ENCODE results near the gene DDX42. TPM values are rescaled to one million over a fixed set of nuclear protein-coding genes. Genes with fewer than 3 reads are reported as not detected.

DDX42 gene
- total and polyA plus RNA-seq, 9 of the 15 experiments (the other 6 are each of a cell fraction or from before 2014, with no cell fraction given): 16.5 to 149 (median 87.6) TPM

DNA sequence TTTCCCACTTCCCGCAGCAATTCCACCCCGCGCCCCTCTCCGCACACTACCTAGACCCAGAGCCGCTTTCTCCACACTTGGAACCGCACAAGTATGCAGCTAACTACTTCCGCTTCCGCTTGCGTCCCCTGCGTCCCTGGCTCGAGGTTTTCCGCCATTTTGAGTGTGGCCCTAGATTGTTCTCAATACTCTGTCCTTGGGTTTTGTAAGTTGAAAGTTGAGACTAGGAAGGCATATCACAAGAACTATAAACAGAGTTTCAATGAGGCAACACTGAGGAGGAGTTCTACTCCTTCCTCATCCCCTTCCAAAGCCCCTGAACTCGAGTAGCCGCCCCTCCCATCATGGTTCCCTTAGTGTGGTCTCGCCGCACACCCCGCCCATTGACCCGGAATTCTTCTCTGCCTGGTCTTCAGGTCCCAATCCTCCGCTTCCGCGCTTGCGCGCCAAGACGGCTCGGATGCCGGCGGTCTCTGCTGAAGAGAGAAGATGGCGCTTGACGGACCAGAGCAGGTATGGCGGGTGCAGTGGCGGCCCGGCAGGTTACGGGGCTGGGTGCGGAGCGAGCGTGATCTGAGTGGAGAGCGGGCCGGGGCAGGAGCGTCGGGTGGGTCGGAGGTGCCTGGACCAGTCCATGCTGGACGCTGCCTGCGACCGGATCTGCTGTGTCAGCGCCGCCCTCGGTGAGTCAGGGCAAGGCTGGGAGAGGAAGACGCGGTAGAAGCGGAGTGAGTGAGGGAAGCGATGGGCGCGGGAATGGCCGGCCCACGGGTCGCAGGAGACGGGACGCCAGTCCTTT is 53.2 kb downstream of the DDX42 start, which contains the start of the genes FTSJ3 and PSMC5 (continued):
- TF ChIP-seq ZBTB8A (IDR thresholded peaks at IDR 0.05; ENCODE audit: partially characterized antibody) (no peak), TEAD4 (IDR thresholded peaks at IDR 0.05; ENCODE audit: low read length) (peak; percentile 58; the same call in 1 of the 2 replicates), TEAD4 (CRISPR knock-in tag; IDR thresholded peaks at IDR 0.05; ENCODE audit: borderline replicate concordance) (no peak), TSC22D4 (tag; IDR thresholded peaks at IDR 0.05) (no peak), ZNF780A (CRISPR knock-in tag; IDR thresholded peaks at IDR 0.05) (no peak), CBFB (CRISPR knock-in tag; IDR thresholded peaks at IDR 0.05) (no peak), BCL6 (CRISPR knock-in tag; IDR thresholded peaks at IDR 0.05) (no peak), XRCC5 (IDR thresholded peaks at IDR 0.05; ENCODE audit: low read depth, low read length) (no peak), HNRNPK (IDR thresholded peaks at IDR 0.05; ENCODE audit: low read depth, low read length, poor library complexity, severe bottlenecking) (no peak), ZNF445 (CRISPR knock-in tag; IDR thresholded peaks at IDR 0.05; ENCODE audit: low read depth) (no peak), ZNF75A (CRISPR knock-in tag; IDR thresholded peaks at IDR 0.05) (no peak), SREBF2 (CRISPR knock-in tag; IDR thresholded peaks at IDR 0.05) (no peak), ZFX (CRISPR knock-in tag; IDR thresholded peaks at IDR 0.05) (no peak), CBX1 (IDR thresholded peaks at IDR 0.05; ENCODE audit: low read depth) (peak; percentile 64; the same call in 1 of the 2 replicates), BRCA1 (IDR thresholded peaks at IDR 0.05) (no peak), BRCA1 (CRISPR knock-in tag; IDR thresholded peaks at IDR 0.05) (no peak), ZBTB7A (IDR thresholded peaks at IDR 0.05; ENCODE audit: borderline replicate concordance, control insufficient read depth, low read depth, low read length) (no peak; the same call in 1 of the 2 replicates), KHSRP (IDR thresholded peaks at IDR 0.05) (no peak), SIX5 (IDR thresholded peaks at IDR 0.05; ENCODE audit: borderline replicate concordance in 1 of 2, insufficient read depth in 1 of 2, low read depth in 1 of 2, low read length in 2 of 2) (peak; percentile 82 to 84), ERF (CRISPR knock-in tag; IDR thresholded peaks at IDR 0.05) (peak; percentile 93; the same call in 1 of the 2 replicates), MED1 (CRISPR knock-in tag; IDR thresholded peaks at IDR 0.05; ENCODE audit: borderline replicate concordance) (no peak)
- TF ChIP-seq, protein P1, sequence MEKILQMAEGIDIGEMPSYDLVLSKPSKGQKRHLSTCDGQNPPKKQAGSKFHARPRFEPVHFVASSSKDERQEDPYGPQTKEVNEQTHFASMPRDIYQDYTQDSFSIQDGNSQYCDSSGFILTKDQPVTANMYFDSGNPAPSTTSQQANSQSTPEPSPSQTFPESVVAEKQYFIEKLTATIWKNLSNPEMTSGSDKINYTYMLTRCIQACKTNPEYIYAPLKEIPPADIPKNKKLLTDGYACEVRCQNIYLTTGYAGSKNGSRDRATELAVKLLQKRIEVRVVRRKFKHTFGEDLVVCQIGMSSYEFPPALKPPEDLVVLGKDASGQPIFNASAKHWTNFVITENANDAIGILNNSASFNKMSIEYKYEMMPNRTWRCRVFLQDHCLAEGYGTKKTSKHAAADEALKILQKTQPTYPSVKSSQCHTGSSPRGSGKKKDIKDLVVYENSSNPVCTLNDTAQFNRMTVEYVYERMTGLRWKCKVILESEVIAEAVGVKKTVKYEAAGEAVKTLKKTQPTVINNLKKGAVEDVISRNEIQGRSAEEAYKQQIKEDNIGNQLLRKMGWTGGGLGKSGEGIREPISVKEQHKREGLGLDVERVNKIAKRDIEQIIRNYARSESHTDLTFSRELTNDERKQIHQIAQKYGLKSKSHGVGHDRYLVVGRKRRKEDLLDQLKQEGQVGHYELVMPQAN (IDR thresholded peaks at IDR 0.05; ENCODE audit: borderline replicate concordance): peak; percentile 90
- TF ChIP-seq, protein P2, sequence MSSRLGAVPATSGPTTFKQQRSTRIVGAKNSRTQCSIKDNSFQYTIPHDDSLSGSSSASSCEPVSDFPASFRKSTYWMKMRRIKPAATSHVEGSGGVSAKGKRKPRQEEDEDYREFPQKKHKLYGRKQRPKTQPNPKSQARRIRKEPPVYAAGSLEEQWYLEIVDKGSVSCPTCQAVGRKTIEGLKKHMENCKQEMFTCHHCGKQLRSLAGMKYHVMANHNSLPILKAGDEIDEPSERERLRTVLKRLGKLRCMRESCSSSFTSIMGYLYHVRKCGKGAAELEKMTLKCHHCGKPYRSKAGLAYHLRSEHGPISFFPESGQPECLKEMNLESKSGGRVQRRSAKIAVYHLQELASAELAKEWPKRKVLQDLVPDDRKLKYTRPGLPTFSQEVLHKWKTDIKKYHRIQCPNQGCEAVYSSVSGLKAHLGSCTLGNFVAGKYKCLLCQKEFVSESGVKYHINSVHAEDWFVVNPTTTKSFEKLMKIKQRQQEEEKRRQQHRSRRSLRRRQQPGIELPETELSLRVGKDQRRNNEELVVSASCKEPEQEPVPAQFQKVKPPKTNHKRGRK (tag; IDR thresholded peaks at IDR 0.05): no peak
- TF ChIP-seq, protein P3, sequence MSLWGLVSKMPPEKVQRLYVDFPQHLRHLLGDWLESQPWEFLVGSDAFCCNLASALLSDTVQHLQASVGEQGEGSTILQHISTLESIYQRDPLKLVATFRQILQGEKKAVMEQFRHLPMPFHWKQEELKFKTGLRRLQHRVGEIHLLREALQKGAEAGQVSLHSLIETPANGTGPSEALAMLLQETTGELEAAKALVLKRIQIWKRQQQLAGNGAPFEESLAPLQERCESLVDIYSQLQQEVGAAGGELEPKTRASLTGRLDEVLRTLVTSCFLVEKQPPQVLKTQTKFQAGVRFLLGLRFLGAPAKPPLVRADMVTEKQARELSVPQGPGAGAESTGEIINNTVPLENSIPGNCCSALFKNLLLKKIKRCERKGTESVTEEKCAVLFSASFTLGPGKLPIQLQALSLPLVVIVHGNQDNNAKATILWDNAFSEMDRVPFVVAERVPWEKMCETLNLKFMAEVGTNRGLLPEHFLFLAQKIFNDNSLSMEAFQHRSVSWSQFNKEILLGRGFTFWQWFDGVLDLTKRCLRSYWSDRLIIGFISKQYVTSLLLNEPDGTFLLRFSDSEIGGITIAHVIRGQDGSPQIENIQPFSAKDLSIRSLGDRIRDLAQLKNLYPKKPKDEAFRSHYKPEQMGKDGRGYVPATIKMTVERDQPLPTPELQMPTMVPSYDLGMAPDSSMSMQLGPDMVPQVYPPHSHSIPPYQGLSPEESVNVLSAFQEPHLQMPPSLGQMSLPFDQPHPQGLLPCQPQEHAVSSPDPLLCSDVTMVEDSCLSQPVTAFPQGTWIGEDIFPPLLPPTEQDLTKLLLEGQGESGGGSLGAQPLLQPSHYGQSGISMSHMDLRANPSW (CRISPR knock-in tag; IDR thresholded peaks at IDR 0.05): peak; percentile 69
